H9 (cell line): ENCODE results near the gene TMEM106C. TPM values are rescaled to one million over a fixed set of nuclear protein-coding genes. Genes with fewer than 3 reads are reported as not detected.

Experiments
- DNase-seq: peaks from one replicate; pipeline ENCODE4 v3.0.0-alpha.2; 2017
- H2AFZ ChIP-seq: one replicate; pipeline ENCODE4 v1.6.1; 2013; ENCODE audit warnings: mild to moderate bottlenecking, low read length, control low read depth, moderate library complexity
- H2AK5ac ChIP-seq: 2 replicates; pipeline ENCODE4 v1.6.1; 2013; ENCODE audit warnings: low read length, control low read depth, mixed read lengths; ENCODE audit not compliant: insufficient read length
- H2BK120ac ChIP-seq: one replicate; pipeline ENCODE4 v1.6.1; 2013; ENCODE audit warnings: low read depth, mild to moderate bottlenecking, low read length, control low read depth, inconsistent platforms; ENCODE audit not compliant: poor library complexity, severe bottlenecking
- H2BK12ac ChIP-seq: 2 replicates; pipeline ENCODE4 v1.6.1; 2013; ENCODE audit warnings: low read length, control low read depth, mixed read lengths, low read depth; ENCODE audit not compliant: insufficient read length
- H2BK15ac ChIP-seq: 2 replicates; pipeline ENCODE4 v1.6.1; 2013; ENCODE audit warnings: low read depth, low read length, control low read depth
- H2BK20ac ChIP-seq: one replicate; pipeline ENCODE4 v1.6.1; 2013; ENCODE audit warnings: low read depth, mild to moderate bottlenecking, low read length, control low read depth, inconsistent platforms; ENCODE audit not compliant: poor library complexity, severe bottlenecking
- H2BK5ac ChIP-seq: 2 replicates; pipeline ENCODE4 v1.6.1; 2013; ENCODE audit warnings: low read length, control low read depth, mixed read lengths; ENCODE audit not compliant: insufficient read length
- H3K14ac ChIP-seq: 2 replicates; pipeline ENCODE4 v1.6.1; 2013; ENCODE audit warnings: low read length, control low read depth; ENCODE audit not compliant: insufficient read depth
- H3K18ac ChIP-seq: 2 replicates; pipeline ENCODE4 v1.6.1; 2013; ENCODE audit warnings: low read depth, mild to moderate bottlenecking, mixed read lengths, low read length, control low read depth; ENCODE audit not compliant: insufficient read length
- H3K23ac ChIP-seq: 2 replicates; pipeline ENCODE4 v1.6.1; 2013; ENCODE audit warnings: low read length, control low read depth, mixed read lengths, low read depth; ENCODE audit not compliant: insufficient read length
- H3K23me2 ChIP-seq: 2 replicates; pipeline ENCODE4 v1.6.1; 2013; ENCODE audit warnings: low read depth, mild to moderate bottlenecking, mixed read lengths, low read length, control low read depth; ENCODE audit not compliant: insufficient read length, poor library complexity, severe bottlenecking
- H3K27ac ChIP-seq: 2 replicates; pipeline ENCODE4 v1.5.1; 2013; ENCODE audit warnings: low read length, control low read depth, mixed read lengths, low read depth; ENCODE audit not compliant: insufficient read length
- H3K27me3 ChIP-seq: 2 replicates; pipeline ENCODE4 v1.6.1; 2013; ENCODE audit warnings: low read length, control low read depth, inconsistent platforms; ENCODE audit not compliant: insufficient read depth
- H3K4ac ChIP-seq: 2 replicates; pipeline ENCODE4 v1.6.1; 2013; ENCODE audit warnings: low read depth, mild to moderate bottlenecking, control low read depth, inconsistent platforms, low read length, moderate library complexity
- H3K4me1 ChIP-seq: 2 replicates; pipeline ENCODE4 v1.6.1; 2013; ENCODE audit warnings: low read length, control low read depth, inconsistent platforms; ENCODE audit not compliant: insufficient read depth
- H3K4me2 ChIP-seq: 2 replicates; pipeline ENCODE4 v1.6.1; 2013; ENCODE audit warnings: low read length, control low read depth, mixed read lengths; ENCODE audit not compliant: insufficient read length, insufficient read depth
- H3K56ac ChIP-seq: 2 replicates; pipeline ENCODE4 v1.6.1; 2013; ENCODE audit warnings: low read depth, mild to moderate bottlenecking, mixed read lengths, low read length, control low read depth; ENCODE audit not compliant: insufficient read length
- H3K79me1 ChIP-seq: 2 replicates; pipeline ENCODE4 v1.6.1; 2013; ENCODE audit warnings: low read depth, mild to moderate bottlenecking, moderate library complexity, low read length, control low read depth, inconsistent platforms; ENCODE audit not compliant: insufficient read depth, poor library complexity, severe bottlenecking
- H3K79me2 ChIP-seq: 2 replicates; pipeline ENCODE4 v1.6.1; 2013; ENCODE audit warnings: low read length, control low read depth, inconsistent platforms; ENCODE audit not compliant: insufficient read depth
- H3K9ac ChIP-seq: 2 replicates; pipeline ENCODE4 v1.6.1; 2013; ENCODE audit warnings: low read length, control low read depth, mixed read lengths; ENCODE audit not compliant: insufficient read length; ENCODE audit errors: extremely low read depth
- H3K9me3 ChIP-seq: one replicate; pipeline ENCODE4 v1.6.1; 2013; ENCODE audit warnings: low read depth, low read length, inconsistent platforms; ENCODE audit not compliant: control insufficient read depth
- H3T11ph ChIP-seq: one replicate; pipeline ENCODE4 v1.6.1; 2013; ENCODE audit warnings: mild to moderate bottlenecking, low read length, control low read depth, inconsistent platforms
- H4K20me1 ChIP-seq: one replicate; pipeline ENCODE4 v1.6.1; 2013; ENCODE audit not compliant: control insufficient read depth, insufficient read length, insufficient read depth
- H4K5ac ChIP-seq: 2 replicates; pipeline ENCODE4 v1.6.1; 2013; ENCODE audit warnings: low read depth, mild to moderate bottlenecking, mixed read lengths, low read length, control low read depth; ENCODE audit not compliant: insufficient read length
- H4K8ac ChIP-seq: replicated peaks from 2 replicates; pipeline ENCODE4 v1.6.1; 2013; ENCODE audit warnings: low read length, control low read depth, mixed read lengths, low read depth; ENCODE audit not compliant: insufficient read length
- H4K91ac ChIP-seq: 2 replicates; pipeline ENCODE4 v1.6.1; 2013; ENCODE audit warnings: low read depth, mild to moderate bottlenecking, moderate library complexity, mixed read lengths, low read length, control low read depth; ENCODE audit not compliant: insufficient read length
- H3K27ac Mint-ChIP-seq, 3 experiments: 2 replicates in 2 of 3; 3 replicates in 1 of 3; pipeline ENCODE4 v1.8.0; 2020 to 2021; ENCODE audit warnings: mixed read lengths in 3 of 3, mild to moderate bottlenecking in 1 of 3, moderate library complexity in 1 of 3
- H3K27me3 Mint-ChIP-seq: 2 replicates; pipeline ENCODE4 v1.8.0; 2021; ENCODE audit warnings: low read depth, mild to moderate bottlenecking, moderate library complexity, mixed read lengths
- H3K36me3 Mint-ChIP-seq, 3 experiments: 2 replicates in 2 of 3; 3 replicates in 1 of 3; pipeline ENCODE4 v1.8.0; 2020 to 2021; ENCODE audit warnings: low read depth in 3 of 3, mixed read lengths in 3 of 3; ENCODE audit not compliant: insufficient read depth in 1 of 3
- H3K4me1 Mint-ChIP-seq, 2 experiments: 2 replicates each; pipeline ENCODE4 v1.8.0; 2020; ENCODE audit warnings: mixed read lengths in 2 of 2
- H3K4me3 Mint-ChIP-seq, 2 experiments: 2 replicates in 1 of 2; 3 replicates in 1 of 2; pipeline ENCODE4 v1.8.0; 2020 to 2021; ENCODE audit warnings: mild to moderate bottlenecking in 2 of 2, mixed read lengths in 2 of 2, moderate library complexity in 1 of 2
- H3K9me3 Mint-ChIP-seq, 2 experiments: 2 replicates in 1 of 2; 3 replicates in 1 of 2; pipeline ENCODE4 v1.8.0; 2020; ENCODE audit warnings: mild to moderate bottlenecking in 2 of 2, mixed read lengths in 2 of 2, moderate library complexity in 1 of 2
- CTCF ChIP-seq: fragments of 200-600 bp; sonication (generic); conservative IDR thresholded peaks from 3 replicates; pipeline ENCODE4 v1.8.0; 2021; ENCODE audit warnings: antibody characterized with exemption, mild to moderate bottlenecking
- WGBS: extraction: QIAGEN DNeasy Blood & Tissue Kit; methylation state at CpG from one replicate; pipeline ENCODE4 v1.1.7; 2013; ENCODE audit warnings: missing lambda C conversion rate, low lambda C conversion rate, mixed read lengths; ENCODE audit not compliant: insufficient read length; ENCODE audit errors: extremely low coverage; 5-methylcytosine and 5-hydroxymethylcytosine counted together
- total RNA-seq: library from RNA; stranded (reverse); gene quantifications from 2 replicates; pipeline ENCODE4 v1.2.1, GENCODE V29; 2021

Gene TMEM106C
- total RNA-seq, 1 experiment from 2014 or later = 43.7 TPM

GRCh38 chr12:47954467-47955045, 8.8 kb upstream of the TMEM106C start:
- Mint-ChIP-seq H3K4me1 (peaks cover 7 to 12% of the 10 kb centered on the region in 2 experiments), H3K4me3 (no peak overlapping the region), H3K9me3 (peaks cover 29 to 32% of the 10 kb centered on the region in 2 experiments), H3K27me3 (peaks cover 29% of the 10 kb centered on the region), H3K27ac (no peak overlapping the region), H3K36me3 (peaks cover 11 to 30% (median 14%) of the 10 kb centered on the region in 3 experiments)
- H3K4ac ChIP-seq = no peak overlapping the region
- no peak overlapping the region for H3K23ac ChIP-seq
- no peak for DNase-seq
- H3K4me2 ChIP-seq = no peak overlapping the region
- H3K4me1 ChIP-seq = no peaks in the 10 kb centered on the region
- H2AK5ac ChIP-seq = no peak overlapping the region
- no peaks in the 10 kb centered on the region for H3K23me2 ChIP-seq
- H2BK12ac ChIP-seq = no peak overlapping the region
- no peak overlapping the region for H3K9ac ChIP-seq
- WGBS = no CpG with 5 or more reads among the region's 4 CpGs
- H3T11ph ChIP-seq = no peak overlapping the region
- H2BK15ac ChIP-seq = no peak overlapping the region
- no peak overlapping the region for H3K14ac ChIP-seq
- no peak overlapping the region for H2BK120ac ChIP-seq
- H2BK5ac ChIP-seq = no peak overlapping the region
- no peak overlapping the region for H2BK20ac ChIP-seq
- H3K9me3 ChIP-seq = peaks cover 11% of the 10 kb centered on the region
- no peaks in the 10 kb centered on the region for H3K79me2 ChIP-seq
- H4K8ac ChIP-seq = no peak overlapping the region
- H2AFZ ChIP-seq = no peak overlapping the region
- no peak overlapping the region for H4K5ac ChIP-seq
- no peak overlapping the region for H4K91ac ChIP-seq
- H3K18ac ChIP-seq = no peak overlapping the region
- TF ChIP-seq CTCF = no peak
- H3K56ac ChIP-seq = no peak overlapping the region
- no peaks in the 10 kb centered on the region for H3K79me1 ChIP-seq
- H3K27me3 ChIP-seq = no peaks in the 10 kb centered on the region
- H3K27ac ChIP-seq = no peak overlapping the region
- no peaks in the 10 kb centered on the region for H4K20me1 ChIP-seq
